ENCODE results near the gene TARBP1.

DNA sequence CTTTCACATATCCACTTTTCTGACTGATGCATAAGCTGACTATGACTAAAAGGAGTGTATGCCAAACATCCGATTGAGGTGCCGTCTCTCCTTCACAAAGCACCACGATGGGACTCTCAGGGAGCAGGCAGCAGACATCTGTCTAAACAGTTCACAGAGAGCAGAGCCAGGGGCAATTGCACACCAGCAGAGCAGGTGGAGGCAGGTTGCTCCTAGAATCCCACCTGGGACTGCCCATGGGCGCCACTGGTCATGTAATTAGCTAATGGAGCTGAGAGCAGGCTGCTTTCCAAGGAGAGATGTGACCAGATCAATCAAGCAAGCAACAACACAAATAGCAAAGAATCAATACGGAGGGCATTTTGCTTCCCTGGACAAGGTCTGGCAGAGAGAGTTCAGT, 136.2 kb downstream of the TARBP1 start:
- no peak for TF ChIP-seq CTCF (IDR thresholded peaks at IDR 0.05; ENCODE audit: borderline replicate concordance, extremely low read depth, low read length, poor library complexity, severe bottlenecking)
- TF ChIP-seq EZH2 (IDR thresholded peaks at IDR 0.05; ENCODE audit: borderline replicate concordance, low read depth, low read length, severe bottlenecking): no peak
